Endothelial cell of umbilical vein (primary cell): ENCODE data around the gene NOXA1. TPM values are rescaled to one million over a fixed set of nuclear protein-coding genes. Genes with fewer than 3 reads are reported as not detected.

Source experiments
- BruUV-seq: library from RNA; stranded (reverse); fragments of 400-500 nt; replicated peaks from 2 replicates; lab custom pipeline; 2021; lab: Mats Ljungman, UMichigan
- CTCF ChIA-PET: fragments of 300-600, 350-600 bp; sonication (Branson Sonifier 250); formaldehyde crosslinking; loops from one replicate; lab custom pipeline; 2021; ENCODE audit warnings: antibody characterized with exemption, inconsistent platforms; lab: Charles Lee
- POLR2A ChIA-PET: fragments of 300-600, 350-600 bp; sonication (Branson Sonifier 250); formaldehyde crosslinking; loops from one replicate; lab custom pipeline; 2021; ENCODE audit warnings: antibody characterized with exemption, inconsistent platforms; lab: Charles Lee
- DNase-seq: peaks from one replicate; pipeline ENCODE4 v3.0.0-alpha.2; 2011; ENCODE audit warnings: low read depth, low spot score
- FAIRE-seq: peaks from 2 replicates; lab custom pipeline; 2011; peaks lifted over from hg19 to GRCh38; lab: Jason Lieb, UNC
- H2AFZ ChIP-seq: 2 replicates; pipeline ENCODE4 v1.6.0; 2012; ENCODE audit warnings: low read depth, low read length, control low read depth, inconsistent platforms
- H3K27ac ChIP-seq: 2 replicates; pipeline ENCODE4 v1.5.1; 2011; ENCODE audit warnings: low read depth, mild to moderate bottlenecking, control low read depth, low read length, moderate library complexity; ENCODE audit not compliant: insufficient read depth
- H3K27me3 ChIP-seq, 2 experiments: 2 replicates each; pipeline versions ENCODE4 v1.6.0 to v1.6.1; 2011; ENCODE audit warnings: low read length in 2 of 2, mixed read lengths in 1 of 2; ENCODE audit not compliant: control insufficient read depth in 2 of 2, insufficient read depth in 2 of 2
- H3K36me3 ChIP-seq, 2 experiments: 2 replicates in 1 of 2; 3 replicates in 1 of 2; pipeline ENCODE4 v1.5.1; 2011; ENCODE audit warnings: low read length in 2 of 2, mild to moderate bottlenecking in 1 of 2, moderate library complexity in 1 of 2; ENCODE audit not compliant: control insufficient read depth in 2 of 2, insufficient read depth in 2 of 2; ENCODE audit errors: extremely low read depth in 1 of 2
- H3K4me1 ChIP-seq: 3 replicates; pipeline ENCODE4 v1.5.1; 2011; ENCODE audit warnings: mild to moderate bottlenecking, low read length; ENCODE audit not compliant: control insufficient read depth, insufficient read depth; ENCODE audit errors: extremely low read depth
- H3K4me2 ChIP-seq: 2 replicates; pipeline ENCODE4 v1.6.1; 2011; ENCODE audit warnings: low read length, control low read depth, mixed read lengths; ENCODE audit not compliant: insufficient read depth
- H3K4me3 ChIP-seq, 3 experiments: fragments of 200-600 bp in 1 of 3; sonication (generic), shearing (Covaris generic) in 1 of 3; replicated peaks in 1 of 3; 2 replicates each; pipeline ENCODE4 v1.5.1; 2011 to 2016; ENCODE audit warnings: control low read depth in 3 of 3, low read length in 3 of 3, mild to moderate bottlenecking in 2 of 3, inconsistent platforms in 1 of 3, low read depth in 1 of 3, moderate library complexity in 1 of 3; ENCODE audit not compliant: insufficient read depth in 1 of 3
- H3K79me2 ChIP-seq: 2 replicates; pipeline ENCODE4 v1.6.0; 2012; ENCODE audit warnings: low read length, inconsistent platforms; ENCODE audit not compliant: control insufficient read depth, insufficient read depth
- H3K9ac ChIP-seq: replicated peaks from 2 replicates; pipeline ENCODE3; 2011; ENCODE audit warnings: low read length, control low read depth; ENCODE audit not compliant: insufficient read depth; ENCODE audit errors: extremely low read depth
- H3K9me1 ChIP-seq: replicated peaks from 3 replicates; pipeline ENCODE4 v1.6.0; 2011; ENCODE audit warnings: mild to moderate bottlenecking, low read length; ENCODE audit not compliant: control insufficient read depth, insufficient read depth; ENCODE audit errors: extremely low read depth
- H3K9me3 ChIP-seq: replicated peaks from 2 replicates; pipeline ENCODE4 v1.5.1; 2012; ENCODE audit warnings: low read length, inconsistent platforms; ENCODE audit not compliant: control insufficient read depth, insufficient read depth
- H4K20me1 ChIP-seq: replicated peaks from 2 replicates; pipeline ENCODE3; 2011; ENCODE audit warnings: mild to moderate bottlenecking, low read length; ENCODE audit not compliant: control insufficient read depth, insufficient read depth; ENCODE audit errors: extremely low read depth
- EZH2 ChIP-seq: IDR thresholded peaks from 2 replicates; pipeline ENCODE4 v1.6.1; 2012; ENCODE audit warnings: borderline replicate concordance, low read depth, mild to moderate bottlenecking, moderate library complexity, low read length, inconsistent platforms; ENCODE audit not compliant: severe bottlenecking
- FOS ChIP-seq: IDR thresholded peaks from 2 replicates; pipeline ENCODE4 v1.6.1; 2011; ENCODE audit warnings: mild to moderate bottlenecking, low read length, moderate library complexity, borderline replicate concordance; ENCODE audit not compliant: insufficient read depth
- GATA2 ChIP-seq: IDR thresholded peaks from 2 replicates; pipeline ENCODE4 v1.7.0; 2011; ENCODE audit warnings: low read depth, mild to moderate bottlenecking, moderate library complexity, mixed read lengths, low read length; ENCODE audit not compliant: insufficient read length, insufficient read depth
- JUN ChIP-seq: IDR thresholded peaks from 2 replicates; pipeline ENCODE4 v1.6.1; 2011; ENCODE audit warnings: borderline replicate concordance, low read depth; ENCODE audit not compliant: insufficient read length, insufficient read depth
- MYC ChIP-seq: IDR thresholded peaks from one replicate; pipeline ENCODE4 v1.6.1; 2011; ENCODE audit warnings: mild to moderate bottlenecking, low read depth, low read length
- POLR2A ChIP-seq: IDR thresholded peaks from 2 replicates; pipeline ENCODE4 v1.6.1; 2012; ENCODE audit warnings: low read depth, mild to moderate bottlenecking, control low read depth, low read length
- POLR2AphosphoS5 ChIP-seq: IDR thresholded peaks from 2 replicates; pipeline ENCODE4 v1.6.1; 2012; ENCODE audit warnings: low read depth, mild to moderate bottlenecking, control low read depth, low read length, moderate library complexity; ENCODE audit not compliant: insufficient read depth
- dilution Hi-C: fragments of 300-500 bp; cut with MboI; formaldehyde crosslinking; loops from one replicate; pipeline ENCODE4 v1.15.0; 2019; ENCODE audit warnings: low sequenced_read_pairs; ENCODE audit not compliant: extremely low pct_ligation_motif_present
- intact Hi-C: fragments of 100-400 bp; cut with micrococcal nuclease; formaldehyde crosslinking; loops from one replicate; pipeline ENCODE4 v1.10.0; 2022
- polyA plus RNA-seq, 4 experiments: library from polyadenylated mRNA; depleted of rRNA in 3 of 4; stranded (reverse) in 3 of 4; unstranded in 1 of 4; fragments of >200 nt; gene quantifications; 2 replicates each; pipeline versions ENCODE4 v1.2.1 to v1.2.3, GENCODE V29; 2011 to 2012; ENCODE audit warnings: missing spikeins in 1 of 4
- total RNA-seq: library from RNA; stranded (reverse); gene quantifications from 2 replicates; pipeline ENCODE4 v1.2.3, GENCODE V29; 2021
- TF ChIP-seq, protein P1 (sequence below): IDR thresholded peaks from 2 replicates; pipeline ENCODE4 v1.6.1; 2011; ENCODE audit not compliant: insufficient read depth, insufficient read length
- TF ChIP-seq, protein P2 (sequence below), 2 donors: IDR thresholded peaks; 1 replicate in 1 of 2; 2 replicates in 1 of 2; pipeline ENCODE4 v1.5.1; 2011; ENCODE audit warnings: low read length in 2 of 2, mild to moderate bottlenecking in 2 of 2, moderate library complexity in 2 of 2, control low read depth in 1 of 2, inconsistent platforms in 1 of 2, low read depth in 1 of 2; ENCODE audit not compliant: insufficient read depth in 1 of 2; ENCODE audit errors: extremely low read depth in 1 of 2

Gene NOXA1
- total and polyA plus RNA-seq, 2 donors (not counting 3 experiments of a cell fraction or from before 2014, with no cell fraction given) = 0.40 to 0.91 TPM

GRCh38 chr9:137428841-137429545 lies 5.8 kb downstream of the NOXA1 start:
- Histone ChIP-seq H3K4me2 (no peak overlapping the region), H4K20me1 (no peaks in the 10 kb centered on the region), H3K9ac (no peak overlapping the region), H3K9me1 (no peaks in the 10 kb centered on the region), H3K79me2 (no peaks in the 10 kb centered on the region), H3K4me1 (no peaks in the 10 kb centered on the region), H3K27me3 (no peaks in the 10 kb centered on the region), H3K4me3 (no peak overlapping the region), H3K27ac (no peak overlapping the region), H2AFZ (no peak overlapping the region), H3K9me3 (no peaks in the 10 kb centered on the region), H3K36me3 (no peaks in the 10 kb centered on the region)
- dilution Hi-C loops (no loop called here), intact Hi-C loops (loop anchor here (10.0 kb wide), 1 partner anchor 96 kb away; no protein-coding TSS in a partner anchor)
- TF ChIP-seq GATA2 = no peak
- no peak for TF ChIP-seq FOS
- no peak for TF ChIP-seq MYC
- no peak for TF ChIP-seq EZH2
- no peak for TF ChIP-seq POLR2A
- TF ChIP-seq, protein P1, sequence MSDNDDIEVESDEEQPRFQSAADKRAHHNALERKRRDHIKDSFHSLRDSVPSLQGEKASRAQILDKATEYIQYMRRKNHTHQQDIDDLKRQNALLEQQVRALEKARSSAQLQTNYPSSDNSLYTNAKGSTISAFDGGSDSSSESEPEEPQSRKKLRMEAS = no peak
- TF ChIP-seq, protein P2, sequence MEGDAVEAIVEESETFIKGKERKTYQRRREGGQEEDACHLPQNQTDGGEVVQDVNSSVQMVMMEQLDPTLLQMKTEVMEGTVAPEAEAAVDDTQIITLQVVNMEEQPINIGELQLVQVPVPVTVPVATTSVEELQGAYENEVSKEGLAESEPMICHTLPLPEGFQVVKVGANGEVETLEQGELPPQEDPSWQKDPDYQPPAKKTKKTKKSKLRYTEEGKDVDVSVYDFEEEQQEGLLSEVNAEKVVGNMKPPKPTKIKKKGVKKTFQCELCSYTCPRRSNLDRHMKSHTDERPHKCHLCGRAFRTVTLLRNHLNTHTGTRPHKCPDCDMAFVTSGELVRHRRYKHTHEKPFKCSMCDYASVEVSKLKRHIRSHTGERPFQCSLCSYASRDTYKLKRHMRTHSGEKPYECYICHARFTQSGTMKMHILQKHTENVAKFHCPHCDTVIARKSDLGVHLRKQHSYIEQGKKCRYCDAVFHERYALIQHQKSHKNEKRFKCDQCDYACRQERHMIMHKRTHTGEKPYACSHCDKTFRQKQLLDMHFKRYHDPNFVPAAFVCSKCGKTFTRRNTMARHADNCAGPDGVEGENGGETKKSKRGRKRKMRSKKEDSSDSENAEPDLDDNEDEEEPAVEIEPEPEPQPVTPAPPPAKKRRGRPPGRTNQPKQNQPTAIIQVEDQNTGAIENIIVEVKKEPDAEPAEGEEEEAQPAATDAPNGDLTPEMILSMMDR (IDR thresholded peaks at IDR 0.05; ENCODE audit: extremely low read depth in 1 of 2, insufficient read depth in 1 of 2, low read depth in 1 of 2, low read length in 2 of 2) = no peak
- no peak for TF ChIP-seq JUN
- no peak for TF ChIP-seq POLR2AphosphoS5
- no TSS peak for BruUV-seq
- POLR2A ChIA-PET = no interaction called here
- no peak for DNase-seq
- FAIRE-seq = no peak
- CTCF ChIA-PET = no interaction called here
